Stimulated activated CD4-positive, alpha-beta T cell treated with anti-CD3 and anti-CD28 coated beads, Interleukin-1b, Interleukin-23, amount 100 ng/mL, for 1 hour (primary cell): ENCODE measurements around the gene AKNAD1.

Experiments
- DNase-seq, 2 donors: peaks; one replicate each; pipeline ENCODE4 v3.0.0-alpha.2; 2020; ENCODE audit warnings: low read depth in 2 of 2

AKNAD1 gene

DNA sequence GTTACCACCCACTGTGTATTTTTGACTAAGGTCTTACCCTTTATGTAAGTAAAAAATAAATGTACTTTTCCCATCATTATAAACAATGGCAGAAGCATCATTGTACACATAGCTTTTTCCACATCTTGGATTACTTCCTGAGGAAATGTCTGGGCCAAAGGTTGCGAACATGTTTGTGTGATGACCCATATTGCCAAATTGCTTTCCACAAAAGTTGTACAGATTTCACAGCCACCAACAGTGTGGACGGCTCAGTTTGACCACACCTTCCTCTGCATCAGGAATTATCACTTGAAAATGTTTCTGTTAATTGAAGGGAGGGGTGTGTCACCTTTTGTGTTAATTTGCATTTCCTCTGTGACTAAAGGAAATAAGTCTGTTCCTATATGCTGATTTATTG lies 25.7 kb downstream of the AKNAD1 start:
- DNase-seq, result no peak

GRCh38 chr1:108830119-108831008 lies 26.5 kb downstream of the AKNAD1 start:
- no peak for DNase-seq

- DNase-seq, result no peak
Measured at GRCh38 chr1:108829498-108829916, 27.4 kb downstream of the AKNAD1 start.

GRCh38 chr1:108828074-108828961 lies 28.6 kb downstream of the AKNAD1 start:
- DNase-seq, result peak; percentile 30 to 36

DNA sequence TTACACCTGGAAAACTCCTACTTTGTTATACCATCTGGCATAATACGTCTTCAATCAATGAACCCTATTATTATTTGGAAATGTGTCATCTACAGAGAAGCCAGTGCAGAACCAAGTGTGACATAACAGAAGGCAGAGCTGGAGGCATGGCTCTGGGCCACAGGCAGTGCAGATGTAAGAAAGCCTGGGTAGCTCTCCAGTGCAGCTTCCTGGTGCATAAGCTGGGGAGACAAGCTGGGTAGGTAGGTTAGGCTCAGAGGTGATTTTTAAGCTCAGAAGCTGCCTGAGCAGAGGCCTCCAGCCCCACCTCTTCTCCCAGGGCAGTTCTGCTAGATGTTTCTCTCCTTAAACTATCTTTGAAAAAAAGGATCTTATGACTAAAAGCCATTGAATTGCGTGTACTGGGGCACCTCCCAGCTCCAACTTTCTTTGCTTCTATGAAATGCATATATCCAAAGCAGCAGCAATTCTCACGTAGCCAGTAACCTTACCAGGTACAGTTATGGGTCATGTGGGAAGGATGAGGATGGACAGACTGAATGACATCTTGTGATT lies 30.7 kb downstream of the AKNAD1 start:
- DNase-seq, result no peak

- no peak for DNase-seq
Measured at GRCh38 chr1:108824051-108824450, 32.8 kb downstream of the AKNAD1 start.

DNA sequence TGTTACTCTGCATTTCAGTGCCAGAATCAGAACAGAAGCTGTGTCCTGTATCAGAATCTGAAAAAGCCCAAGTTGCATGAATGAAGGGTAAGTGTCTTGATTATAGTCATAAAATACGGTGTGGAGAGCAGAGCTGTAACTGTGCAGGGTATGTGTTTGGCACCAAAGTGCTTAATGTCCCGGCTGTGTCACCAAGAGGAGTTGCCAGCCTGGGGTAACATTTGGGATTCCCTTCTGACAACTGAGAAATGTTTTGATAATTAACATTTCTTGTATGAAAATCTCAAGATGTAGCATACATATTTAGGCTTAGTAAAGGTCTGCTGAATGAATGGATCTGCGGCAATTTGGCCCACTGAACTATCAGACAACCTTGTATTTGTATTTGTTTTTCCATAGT lies 33.3 kb downstream of the AKNAD1 start:
- DNase-seq, result no peak

DNA sequence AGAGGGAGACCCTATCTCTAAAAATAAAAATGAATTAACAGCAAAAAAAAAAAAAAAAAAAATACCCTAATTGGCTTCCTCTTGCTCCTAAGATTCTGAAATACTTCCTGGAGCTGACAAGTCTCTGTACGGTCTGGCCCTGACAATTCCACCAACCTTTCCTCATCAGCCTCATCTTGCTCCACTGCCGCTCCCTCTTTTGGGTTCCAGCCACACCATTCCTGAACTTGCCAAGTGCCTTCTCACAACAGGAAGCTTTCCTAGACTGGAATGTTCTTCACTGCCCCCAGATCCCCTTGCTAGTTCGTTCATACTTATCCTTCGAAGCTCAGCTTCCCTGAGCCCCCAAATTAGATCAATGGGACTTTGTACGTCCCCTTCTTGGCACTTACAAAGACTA lies 37.0 kb downstream of the AKNAD1 start:
- no peak for DNase-seq

DNA sequence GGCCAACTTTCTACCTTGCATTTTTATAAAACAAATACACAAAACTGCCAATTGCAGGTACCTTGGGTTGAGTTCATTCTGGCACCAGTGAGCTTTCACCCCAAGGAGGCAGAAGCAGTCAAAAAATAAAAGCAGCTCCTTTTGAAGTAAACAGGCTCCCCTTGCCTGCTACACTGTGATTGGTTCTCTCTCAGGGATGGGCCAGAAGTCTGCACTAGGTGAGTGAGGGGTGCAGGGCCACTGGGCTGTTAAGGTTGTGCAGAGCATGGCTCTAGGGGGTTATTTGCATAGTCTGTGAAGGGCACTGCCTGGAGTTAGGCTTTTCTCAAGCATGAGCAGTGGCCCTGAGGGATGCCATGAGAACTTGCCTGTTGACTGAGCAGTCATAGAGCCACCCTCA lies 39.1 kb downstream of the AKNAD1 start:
- DNase-seq, result no peak

GRCh38 chr1:108817016-108817415 lies 39.9 kb downstream of the AKNAD1 start:
- no peak for DNase-seq

GRCh38 chr1:108816049-108816893 lies 40.6 kb downstream of the AKNAD1 start:
- DNase-seq, result no peak

DNA sequence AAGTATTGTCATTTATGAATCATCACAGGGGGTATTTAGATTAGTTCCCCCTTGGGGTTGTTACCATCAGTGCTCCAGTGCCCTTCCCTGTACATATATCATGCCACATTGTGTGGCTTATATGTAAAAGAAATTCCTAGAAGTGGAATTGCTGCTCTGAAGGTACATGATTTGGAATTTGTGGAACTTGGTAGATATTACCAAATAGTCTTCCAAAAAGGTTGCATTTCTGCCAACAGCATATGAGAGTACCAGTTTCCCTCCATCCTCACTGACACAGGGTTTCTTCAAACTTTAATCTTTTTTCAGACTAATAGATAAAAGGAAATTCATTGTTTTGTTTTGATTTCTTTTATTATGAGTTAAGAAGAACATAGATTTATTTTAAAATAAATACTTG lies 41.3 kb downstream of the AKNAD1 start:
- no peak for DNase-seq

DNA sequence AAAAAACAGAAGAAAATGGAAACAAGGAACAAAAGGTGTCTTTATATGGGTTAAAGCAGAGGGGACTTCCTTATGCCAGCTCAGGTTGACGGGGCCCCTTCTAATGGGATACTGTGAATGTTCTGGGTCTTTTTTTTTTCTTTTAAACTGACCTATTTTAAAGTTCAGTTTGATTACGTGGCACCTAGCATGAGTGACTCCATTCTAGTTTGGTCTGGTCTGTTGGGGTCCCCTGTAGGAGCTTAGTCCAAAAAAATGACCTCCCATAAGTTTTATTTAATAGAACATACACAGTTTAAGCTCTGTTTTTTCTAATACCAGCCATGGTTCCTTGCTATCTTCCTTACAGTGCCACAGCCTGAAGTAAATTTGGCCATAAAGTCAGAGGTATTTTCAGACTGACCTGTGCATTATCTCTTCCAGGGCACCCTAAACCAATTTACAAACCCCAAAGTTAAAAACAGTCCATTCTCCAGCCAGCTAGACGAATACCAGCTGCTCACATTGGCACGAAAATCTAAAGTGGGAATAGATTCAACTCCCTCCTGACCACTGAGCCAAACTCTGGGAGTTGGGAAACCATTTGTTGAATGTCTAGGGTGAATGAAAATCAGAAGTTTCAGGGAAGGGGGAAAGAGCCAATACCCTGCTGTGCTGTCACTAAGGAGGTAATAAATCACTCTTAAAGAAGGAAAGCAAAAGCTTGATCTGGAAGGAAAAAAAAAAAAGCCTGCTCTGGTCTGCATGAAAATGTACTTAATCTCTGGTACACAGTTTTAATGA lies 42.4 kb downstream of the AKNAD1 start:
- DNase-seq, result no peak

DNA sequence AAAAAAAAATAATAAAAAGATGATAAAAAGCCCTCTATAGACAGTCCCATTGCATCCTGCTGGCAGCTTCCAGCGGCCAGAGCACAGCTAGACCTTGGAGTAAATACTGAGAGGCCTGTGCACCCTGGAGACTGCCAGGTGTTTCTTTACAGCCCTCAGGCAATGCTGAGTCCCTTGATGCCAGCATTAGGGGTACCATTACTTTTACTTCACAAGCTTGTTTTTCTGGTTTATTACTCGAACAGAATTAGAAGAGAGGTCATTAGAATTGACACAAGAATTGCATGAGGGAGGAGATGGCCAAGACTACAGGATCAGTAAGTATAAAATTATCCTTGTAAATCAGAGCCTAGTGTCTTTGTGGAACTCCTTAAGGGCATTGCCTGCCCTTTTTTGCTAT lies 43.6 kb downstream of the AKNAD1 start:
- DNase-seq, result no peak

DNA sequence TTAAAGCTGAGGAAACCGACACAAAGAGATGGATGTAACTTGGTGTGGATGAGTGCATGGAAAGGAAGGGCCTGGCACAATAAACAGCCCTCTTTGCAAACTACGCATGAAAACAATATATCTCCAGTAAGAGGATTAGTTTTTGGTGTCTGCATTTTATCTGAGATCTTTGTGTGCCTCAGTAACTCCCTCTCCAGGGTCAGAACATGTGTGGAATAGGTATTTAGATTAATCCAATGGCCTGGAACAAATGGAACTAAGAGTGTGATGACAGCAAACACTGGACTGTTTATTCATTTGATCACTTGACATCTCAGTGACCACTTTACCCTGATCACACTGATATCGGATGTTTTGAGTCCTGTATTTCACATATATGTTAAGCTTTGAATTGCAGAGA lies 45.3 kb downstream of the AKNAD1 start:
- DNase-seq, result no peak

DNA sequence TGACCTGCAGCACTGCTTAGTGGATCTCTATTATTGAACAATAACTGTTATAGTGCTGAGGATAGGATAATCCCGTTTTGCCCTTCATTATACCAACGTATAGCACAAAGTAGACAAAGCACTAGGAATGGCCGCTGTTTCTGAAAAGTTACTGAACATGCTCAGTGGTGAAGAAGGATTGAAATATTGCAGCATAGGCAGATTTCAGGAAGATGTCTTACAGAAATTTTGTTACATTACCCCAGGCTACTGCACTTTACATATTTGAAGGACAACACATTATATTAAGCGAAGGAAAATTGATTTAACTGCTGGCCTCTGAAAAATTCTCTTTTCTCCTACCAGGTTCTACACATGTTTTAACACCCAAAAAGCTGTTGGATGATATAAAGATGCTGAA lies 48.5 kb downstream of the AKNAD1 start:
- no peak for DNase-seq

- DNase-seq, result no peak
Measured at GRCh38 chr1:108803548-108803947, 53.3 kb downstream of the AKNAD1 start.

- DNase-seq, result no peak
Measured at GRCh38 chr1:108801101-108801500, 55.8 kb downstream of the AKNAD1 start.

DNA sequence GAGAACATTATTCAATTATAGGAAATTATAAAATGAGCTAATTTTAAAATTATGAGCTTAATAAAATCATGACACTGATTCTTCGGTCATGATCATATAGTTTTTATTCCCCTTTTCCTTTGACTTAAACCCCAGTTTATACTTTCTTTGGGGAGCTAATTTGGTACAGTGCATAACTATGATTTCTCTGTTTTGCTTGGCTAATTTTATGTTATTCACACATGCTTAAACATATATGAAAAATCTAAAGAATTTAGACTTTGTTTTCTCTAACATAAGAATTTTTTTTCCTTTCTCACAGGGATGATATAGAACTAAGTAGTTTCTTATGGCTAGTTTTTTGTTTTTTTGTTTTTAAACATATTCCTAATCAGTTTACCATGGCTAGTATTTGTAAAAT lies 57.9 kb downstream of the AKNAD1 start:
- DNase-seq, result no peak

DNA sequence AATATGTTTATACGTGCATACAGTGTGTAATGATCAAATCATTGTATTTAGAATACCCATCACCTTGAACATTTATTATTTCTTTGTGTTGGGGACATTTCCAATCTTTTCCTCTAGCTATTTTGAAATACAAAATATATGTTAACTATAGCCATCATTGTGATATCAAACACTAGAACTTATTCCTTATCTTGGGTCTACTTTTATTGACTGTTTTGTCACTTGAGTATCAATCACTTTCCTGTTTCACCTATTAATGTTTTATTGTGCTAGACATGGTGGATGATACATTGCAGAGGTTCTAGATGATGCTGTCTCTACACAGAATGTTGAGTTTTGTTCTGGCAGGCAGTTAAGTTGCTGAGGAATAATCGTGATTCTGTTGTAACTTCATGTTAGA lies 64.5 kb downstream of the AKNAD1 start:
- DNase-seq, result no peak

DNA sequence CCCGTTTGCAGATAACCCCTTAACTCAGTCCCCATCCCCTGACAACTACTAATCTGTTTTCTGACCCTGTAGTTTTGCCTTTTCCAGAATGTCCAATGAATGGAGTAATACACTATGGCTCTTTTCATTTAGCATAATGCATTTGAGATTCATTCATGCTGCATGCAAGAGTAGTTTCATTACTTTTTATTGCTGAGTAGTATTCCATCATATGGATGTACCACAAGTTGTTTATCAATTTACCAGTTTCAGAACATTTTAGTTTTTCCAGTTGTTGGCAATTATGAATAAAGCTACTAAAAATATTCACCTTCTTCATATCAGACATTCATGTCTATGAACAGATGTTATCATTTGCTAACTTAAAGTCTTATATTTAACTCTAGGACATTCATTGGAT lies 65.1 kb downstream of the AKNAD1 start:
- no peak for DNase-seq
